ENCODE measurements around the gene BBLN.

BBLN gene

DNA sequence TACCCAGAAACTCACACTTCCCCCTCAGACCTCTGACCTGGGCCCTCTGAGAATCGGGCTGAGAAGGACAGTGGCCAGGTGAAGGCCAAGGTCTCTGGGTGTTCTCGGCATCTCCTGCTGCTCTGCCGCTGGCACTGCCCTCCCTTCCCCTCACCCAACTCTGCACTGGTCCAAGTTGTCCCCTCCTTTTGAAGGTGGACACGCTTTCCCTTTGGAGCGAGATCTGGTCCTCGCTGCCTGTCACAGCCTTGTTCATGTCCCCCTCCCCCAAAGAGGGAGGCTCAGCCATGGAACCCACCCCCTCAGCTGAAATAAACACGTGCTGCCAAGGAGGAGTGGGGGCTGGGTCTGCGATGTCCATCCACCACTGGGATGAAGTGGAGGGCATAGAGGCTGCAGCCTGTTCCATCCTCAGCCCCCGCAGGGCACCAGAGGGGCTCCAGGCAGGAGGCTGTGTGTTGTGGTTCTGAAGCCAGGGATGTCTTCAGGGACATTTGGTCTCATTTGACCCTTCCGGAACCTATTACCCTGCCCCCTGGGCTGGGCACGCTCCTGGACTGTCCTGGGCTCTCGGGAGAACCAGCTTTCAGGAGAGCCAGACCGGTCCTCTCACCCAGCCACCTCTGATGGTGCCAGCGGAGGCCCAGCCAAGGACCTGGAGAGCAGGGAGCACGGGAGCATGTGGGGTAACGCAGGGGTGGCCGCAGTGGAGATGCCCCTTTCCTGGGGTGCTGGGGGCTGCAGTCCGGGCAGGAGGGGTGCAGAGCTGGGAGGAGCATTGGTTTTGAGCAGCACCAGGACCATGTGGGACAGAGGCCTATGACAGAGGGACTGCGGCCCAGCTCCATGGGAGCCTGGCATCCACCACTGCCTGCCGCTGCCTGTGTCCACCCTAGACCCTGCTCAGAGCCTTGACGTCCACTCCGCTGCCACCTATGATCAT, 15.6 kb upstream of the BBLN start:
- no peak for DNase-seq (ENCODE audit: low read depth in 2 of 2, low spot score in 1 of 2)

DNA sequence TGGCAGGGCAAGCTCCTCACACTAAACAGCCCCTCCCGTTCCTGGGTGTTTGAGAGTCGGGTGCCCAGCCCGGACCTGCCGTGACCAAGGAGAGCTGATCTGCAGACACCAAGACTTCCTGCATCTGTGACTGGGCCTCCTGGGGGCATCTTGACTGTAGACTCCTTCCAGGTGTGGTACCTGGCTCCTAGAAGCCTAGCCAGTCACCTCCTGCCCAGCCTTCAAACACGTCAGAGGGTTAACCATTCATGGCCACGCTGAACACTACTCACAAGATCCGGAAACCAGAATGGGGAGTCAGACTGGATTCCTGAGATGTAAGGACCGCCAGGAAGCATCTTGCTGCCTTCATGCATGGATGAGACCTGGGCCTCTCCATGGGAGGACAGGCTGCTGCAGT, 14.5 kb upstream of the BBLN start:
- no peak for DNase-seq (ENCODE audit: low read depth in 2 of 2, low spot score in 1 of 2)

DNA sequence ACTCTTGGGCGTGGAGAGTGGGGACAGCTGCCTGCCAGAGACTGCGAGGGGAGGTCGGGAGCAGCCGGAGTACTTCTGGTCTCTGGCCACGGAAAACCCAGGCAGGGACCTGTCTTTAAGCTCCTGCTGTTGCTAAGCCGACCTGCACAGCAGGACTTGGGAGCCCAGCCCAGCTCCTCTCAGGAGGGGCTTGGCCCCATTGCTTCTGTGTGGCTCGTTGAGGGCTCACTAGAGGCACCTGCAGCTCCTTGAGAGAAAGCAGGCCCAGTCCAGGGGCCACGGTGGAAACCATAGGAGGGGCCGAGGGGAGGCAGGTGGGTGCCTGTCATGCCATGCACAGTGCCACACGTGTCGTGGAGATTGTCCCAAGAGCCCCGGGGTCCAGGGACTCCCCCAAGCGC, 14.1 kb upstream of the BBLN start:
- no peak for DNase-seq (ENCODE audit: low read depth in 2 of 2, low spot score in 1 of 2)

DNA sequence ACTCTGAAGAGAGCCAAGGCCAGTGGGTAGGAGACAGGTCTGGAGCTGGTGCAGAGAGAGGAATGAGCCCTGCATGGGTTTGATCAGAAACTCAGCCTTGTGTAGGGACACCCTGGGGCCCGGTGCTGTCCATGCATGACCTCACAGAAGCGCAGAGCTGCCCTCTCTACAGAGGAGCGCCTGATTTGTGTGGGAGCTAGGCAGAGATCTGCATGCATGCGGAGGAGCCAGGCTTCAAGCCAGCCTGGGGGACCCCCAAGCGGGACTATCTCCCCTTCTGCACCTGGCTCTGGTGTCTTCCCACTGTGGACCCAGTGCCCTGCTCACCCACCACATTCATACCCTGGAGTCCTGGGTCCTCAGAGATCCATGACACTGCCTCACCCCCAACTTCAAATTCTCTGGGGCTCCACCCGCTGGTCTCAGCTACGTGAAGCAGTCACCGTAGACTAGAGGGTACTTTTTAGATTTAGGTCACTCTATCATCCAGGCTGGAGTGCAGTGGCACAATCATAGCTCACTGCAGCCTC, 13.4 kb upstream of the BBLN start:
- no peak for DNase-seq (ENCODE audit: low read depth in 2 of 2, low spot score in 1 of 2)

DNA sequence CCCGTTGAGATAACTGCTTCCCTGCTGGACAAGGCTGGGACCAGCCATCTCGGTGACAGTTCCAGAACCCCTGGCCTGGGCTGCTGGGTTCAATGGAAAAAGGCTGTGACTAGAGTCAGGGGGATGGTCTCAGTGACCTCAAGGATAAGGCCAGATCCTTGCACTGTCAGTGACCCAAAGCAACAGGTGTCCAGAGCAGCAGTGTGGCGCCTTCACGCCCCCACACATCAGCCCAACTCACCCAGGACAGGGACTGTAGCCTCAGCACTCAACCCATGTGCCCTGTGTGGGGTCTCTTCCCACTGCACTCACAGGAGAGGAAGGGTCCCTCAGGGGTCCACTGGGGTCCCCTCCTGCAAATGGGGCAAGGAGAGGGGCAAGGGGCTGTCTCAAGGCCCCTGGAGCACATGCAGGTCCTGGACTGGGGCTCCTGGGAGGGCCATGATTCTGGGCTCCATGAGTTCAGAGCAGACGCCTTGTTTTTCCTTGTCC, 11.5 kb upstream of the BBLN start:
- DNase-seq (ENCODE audit: low read depth in 2 of 2, low spot score in 1 of 2): no peak

DNA sequence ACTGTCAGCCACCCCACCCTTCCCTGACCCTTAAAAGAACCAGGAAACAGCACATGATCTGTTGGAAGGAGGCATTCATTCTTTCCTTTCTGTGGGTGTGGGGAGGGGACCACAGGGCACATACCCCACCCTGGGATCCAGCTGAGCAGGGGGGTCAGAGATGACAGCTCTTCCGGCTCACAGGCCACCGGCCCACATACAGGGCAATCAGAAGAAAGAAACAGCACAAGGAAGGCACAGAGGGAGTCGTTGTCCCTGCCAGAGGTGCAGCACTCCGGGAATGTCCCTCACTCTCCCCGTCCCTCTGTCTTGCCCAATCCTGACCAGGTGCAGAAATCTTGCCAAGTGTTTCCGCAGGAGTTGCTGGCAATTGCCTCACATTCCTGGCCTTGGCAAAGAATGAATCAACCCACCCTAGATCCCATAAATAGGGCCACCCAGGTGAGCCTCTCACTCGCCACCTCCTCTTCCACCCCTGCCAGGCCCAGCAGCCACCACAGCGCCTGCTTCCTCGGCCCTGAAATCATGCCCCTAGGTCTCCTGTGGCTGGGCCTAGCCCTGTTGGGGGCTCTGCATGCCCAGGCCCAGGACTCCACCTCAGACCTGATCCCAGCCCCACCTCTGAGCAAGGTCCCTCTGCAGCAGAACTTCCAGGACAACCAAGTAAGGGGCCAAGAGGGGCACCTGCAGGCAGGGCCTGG, 10.9 kb upstream of the BBLN start, which contains the start of gene LCN2:
Gene LCN2, plus strand, starts transcription at position 453 of the 701 bp plus-strand sequence. Its CDS starts 73 bp downstream, at position 526.
- DNase-seq (ENCODE audit: low read depth in 2 of 2, low spot score in 1 of 2): no peak

DNA sequence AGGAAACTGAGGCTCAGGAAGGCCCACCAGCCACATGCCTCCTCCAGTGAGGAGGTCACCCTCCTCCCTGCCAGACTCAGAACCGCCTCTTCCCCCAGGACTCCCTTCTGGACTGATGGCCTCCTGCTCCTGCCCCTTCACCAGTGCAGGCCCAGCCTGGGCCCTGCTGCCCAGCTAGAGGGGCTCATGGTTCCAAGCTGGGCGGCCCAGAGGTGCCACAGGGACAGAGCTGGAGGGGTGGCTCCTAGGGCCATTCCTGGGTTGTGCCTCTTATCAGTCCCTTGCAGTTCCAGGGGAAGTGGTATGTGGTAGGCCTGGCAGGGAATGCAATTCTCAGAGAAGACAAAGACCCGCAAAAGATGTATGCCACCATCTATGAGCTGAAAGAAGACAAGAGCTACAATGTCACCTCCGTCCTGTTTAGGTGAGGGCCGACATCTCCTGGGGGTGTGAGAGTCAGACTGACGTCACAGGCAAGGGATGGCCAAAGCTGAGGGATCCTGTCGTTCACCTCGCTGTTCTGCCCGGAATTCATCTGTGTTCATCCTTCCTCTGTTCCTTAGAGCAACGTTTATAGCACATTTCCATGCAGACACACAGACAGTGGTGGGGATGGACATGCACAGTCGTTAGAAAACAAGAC, 10.0 kb upstream of the BBLN start:
- no peak for DNase-seq (ENCODE audit: low read depth in 2 of 2, low spot score in 1 of 2)

DNA sequence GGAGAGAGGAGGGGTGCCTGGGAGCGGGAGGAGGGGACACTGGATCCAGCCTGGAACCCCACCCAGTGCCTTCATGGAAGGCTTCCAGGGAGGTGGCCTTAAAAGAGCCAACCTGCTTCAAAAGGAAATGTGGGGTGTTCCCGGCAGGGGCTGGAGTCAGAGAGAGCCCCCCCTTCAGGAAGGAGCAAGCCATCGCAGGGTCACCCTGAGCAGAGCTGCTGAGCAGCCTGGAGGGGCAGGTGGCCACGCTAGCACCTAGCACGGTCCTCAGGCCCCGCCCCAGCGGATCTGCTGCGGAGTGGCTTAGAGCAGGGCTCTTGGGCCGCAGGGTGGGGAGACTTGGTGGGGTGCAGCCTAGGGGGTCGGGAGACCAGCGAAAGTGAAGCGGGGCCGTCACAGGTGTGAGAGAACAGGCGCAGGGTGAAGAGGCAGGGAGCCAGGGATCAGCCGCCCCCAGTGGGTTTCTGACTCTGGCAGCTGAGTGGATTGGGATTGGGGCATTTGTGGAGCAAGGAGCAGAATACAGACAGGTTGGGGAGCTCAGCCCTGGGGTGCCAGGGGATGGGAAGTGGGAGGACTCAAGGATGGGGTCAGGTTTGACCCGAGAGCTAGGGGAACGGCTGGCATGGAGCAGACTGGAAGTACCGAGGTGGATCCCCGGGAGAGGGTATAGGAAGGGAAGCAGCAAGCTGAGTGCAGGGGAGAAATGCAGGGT, 9.3 kb upstream of the BBLN start:
- DNase-seq (ENCODE audit: low read depth in 2 of 2, low spot score in 1 of 2): no peak

DNA sequence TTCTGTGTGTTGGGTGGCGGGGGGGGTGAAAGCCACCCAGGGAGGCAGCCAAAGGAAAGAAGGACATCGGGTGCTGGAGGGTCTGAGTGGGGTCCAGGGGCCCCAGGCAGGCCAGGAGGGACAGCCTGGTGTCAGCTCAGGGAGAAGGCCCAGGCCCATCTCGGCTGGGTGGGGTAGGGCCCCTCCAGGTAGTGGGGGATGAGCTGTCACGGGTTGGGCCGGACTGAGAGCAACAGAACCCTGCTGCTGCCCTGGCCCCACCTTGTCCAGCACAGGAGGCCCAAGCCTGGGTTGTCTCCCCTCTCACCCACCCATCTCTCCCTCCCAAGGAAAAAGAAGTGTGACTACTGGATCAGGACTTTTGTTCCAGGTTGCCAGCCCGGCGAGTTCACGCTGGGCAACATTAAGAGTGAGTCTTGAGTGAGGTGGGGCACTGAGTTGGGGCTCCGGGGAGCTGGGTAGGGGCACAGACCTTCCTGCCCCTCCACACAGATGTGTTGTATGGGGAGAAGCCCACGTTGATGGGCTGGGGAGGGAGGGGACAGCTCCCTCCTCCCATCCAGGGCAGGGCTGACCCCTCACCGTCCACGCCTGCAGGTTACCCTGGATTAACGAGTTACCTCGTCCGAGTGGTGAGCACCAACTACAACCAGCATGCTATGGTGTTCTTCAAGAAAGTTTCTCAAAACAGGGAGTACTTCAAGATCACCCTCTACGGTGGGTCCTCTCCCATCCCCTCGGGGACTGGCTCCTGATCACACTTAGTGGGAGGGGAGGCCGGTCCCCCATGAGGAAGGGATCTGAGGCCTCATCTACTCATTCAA, 8.5 kb upstream of the BBLN start:
- no peak for DNase-seq (ENCODE audit: low read depth in 2 of 2, low spot score in 1 of 2)

DNA sequence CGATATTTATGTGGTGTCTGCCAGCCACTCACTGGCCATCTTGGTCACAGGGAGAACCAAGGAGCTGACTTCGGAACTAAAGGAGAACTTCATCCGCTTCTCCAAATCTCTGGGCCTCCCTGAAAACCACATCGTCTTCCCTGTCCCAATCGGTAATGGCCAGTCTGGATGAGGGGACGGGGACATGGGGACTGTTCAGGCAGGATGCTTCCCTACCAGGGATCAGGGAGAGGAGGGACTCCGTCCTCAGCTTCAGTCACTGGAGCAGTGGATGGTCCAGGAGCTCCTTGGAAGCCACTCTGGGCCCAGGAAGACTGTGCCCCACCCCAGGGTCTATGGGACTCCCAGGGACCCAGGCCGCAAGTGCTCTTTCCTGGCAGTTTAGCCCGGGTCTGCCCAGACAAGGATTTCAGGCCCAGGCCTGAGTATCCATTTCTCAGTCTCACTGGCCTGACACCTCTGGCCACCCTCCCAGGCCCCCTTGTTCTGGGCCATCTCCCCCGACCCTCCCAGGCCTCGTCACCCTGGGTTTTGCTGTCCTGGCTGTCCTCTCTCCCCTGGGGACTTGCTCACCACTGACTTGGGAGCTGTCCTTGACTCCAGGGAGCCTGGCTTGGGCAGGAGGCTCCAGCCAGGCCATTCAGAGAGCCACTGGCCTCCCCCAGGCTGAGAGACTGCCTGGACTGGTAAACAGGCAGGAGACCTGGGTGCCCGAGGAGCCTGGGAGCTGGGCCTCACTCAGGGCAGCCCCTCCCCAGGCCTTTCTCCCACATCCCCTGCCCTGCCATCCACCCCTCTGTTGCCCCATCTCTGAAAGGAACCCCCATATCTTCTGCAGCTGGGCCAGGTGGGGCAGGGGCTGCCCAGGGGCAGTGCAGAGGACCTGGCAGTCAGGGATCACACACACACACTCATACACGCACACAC, 7.7 kb upstream of the BBLN start:
- DNase-seq (ENCODE audit: low read depth in 2 of 2, low spot score in 1 of 2): no peak

DNA sequence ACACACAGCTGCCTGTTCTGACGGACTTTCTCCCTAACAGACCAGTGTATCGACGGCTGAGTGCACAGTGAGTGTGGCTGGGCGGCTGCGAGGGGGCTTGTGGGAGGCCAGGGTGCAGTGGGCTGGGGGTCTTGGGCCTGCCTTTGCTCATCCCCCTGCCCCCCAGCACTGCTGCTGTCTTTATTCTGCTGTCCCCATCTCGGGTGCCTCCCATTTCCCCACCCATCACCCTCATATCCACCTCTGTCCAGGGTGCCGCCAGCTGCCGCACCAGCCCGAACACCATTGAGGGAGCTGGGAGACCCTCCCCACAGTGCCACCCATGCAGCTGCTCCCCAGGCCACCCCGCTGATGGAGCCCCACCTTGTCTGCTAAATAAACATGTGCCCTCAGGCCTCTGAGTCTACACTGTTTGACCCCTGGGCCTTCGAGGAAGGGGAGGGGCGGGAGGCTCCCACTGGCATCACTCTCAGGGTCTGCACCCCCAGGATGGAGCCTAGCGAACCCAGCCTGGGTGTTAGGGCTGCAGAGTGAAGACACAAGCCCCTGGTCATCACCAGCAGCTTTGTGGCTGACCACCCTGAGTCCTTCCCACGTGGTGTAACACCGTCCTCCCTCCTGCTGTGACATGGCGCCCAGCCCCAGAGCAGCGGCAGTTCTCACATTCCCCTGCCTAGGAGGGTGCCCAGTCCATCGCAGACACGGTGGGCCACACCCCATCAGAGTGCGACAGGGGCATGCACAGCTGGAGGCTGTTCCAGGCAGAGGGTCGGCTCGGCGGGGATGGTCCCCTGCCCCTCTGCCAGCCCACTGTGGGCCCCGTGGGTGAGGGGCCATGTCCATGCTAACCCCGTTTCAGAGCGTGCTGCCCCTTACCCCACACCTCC, 6.8 kb upstream of the BBLN start:
- DNase-seq (ENCODE audit: low read depth in 2 of 2, low spot score in 1 of 2): no peak

DNA sequence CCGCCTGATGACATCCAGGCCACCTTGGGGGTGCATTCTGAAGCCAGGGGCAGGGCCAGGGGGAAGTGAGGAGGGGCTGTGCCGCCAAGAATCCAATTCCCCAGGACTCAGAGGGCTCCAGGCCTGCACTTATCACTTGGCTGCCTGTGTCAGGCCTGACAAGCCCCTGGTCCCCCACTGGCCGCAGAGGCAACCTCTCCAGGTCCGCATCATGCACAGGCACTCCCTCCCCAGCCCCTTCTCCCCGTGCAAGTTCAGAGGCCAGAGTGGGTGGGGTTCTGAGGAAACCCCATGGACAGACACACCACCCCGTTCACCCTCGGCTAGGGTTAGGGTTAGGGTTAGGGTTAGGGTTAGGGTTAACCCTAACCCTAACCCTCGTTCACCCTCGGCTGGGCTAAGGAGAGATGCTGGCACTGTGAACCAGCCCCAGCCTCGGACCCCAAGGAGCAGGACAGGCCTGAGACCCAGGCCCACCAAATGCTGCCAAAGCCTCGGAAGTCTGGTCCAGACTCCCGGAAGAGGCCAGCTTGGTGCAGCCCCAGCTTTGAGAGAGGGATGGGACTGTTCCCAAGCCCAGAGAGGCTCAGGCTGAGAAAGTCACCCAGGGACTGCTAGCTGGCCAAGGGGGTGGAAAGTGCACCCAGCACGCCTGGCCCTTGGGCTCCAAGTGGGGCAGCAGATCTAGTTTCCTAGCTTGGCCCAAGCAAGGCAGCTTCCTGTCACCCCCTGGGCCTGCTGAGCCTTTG, 5.9 kb upstream of the BBLN start:
- no peak for DNase-seq (ENCODE audit: low read depth in 2 of 2, low spot score in 1 of 2)

DNA sequence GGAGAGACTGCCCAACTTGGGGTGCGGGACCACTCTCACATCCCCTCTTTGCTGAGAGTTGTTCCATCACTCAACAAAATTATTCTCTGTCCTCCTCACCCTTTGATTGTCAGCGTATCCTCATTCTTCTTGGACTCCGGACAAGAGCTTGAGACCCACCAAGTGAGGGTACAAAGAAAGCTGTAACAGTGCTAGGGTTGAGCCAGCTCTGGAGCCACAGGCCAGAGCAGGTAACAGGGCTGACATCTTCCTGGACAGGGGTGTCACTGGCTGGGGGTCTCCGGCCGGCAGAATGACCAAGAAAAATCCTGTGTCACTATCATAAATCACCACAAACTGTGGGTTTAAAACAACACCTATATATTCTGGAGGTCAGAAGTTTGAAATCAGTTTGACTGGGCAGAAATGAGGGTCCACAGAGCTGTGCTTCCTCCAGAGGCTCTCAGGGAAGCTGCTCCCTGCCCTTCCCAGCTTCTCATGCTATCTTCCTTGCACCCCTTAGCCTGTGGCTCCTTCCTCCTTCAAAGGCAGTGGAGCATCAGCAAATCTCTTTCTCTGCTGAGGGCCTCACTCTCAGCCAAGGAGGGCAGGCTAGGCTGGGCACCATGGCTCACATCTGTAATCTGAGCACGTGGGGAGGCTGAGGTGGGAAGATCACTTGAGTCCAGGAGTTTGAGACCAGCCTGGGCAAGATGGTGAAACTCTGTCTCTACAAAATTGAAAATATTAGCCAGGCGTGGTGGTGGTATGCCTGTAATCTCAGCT, 4.1 kb upstream of the BBLN start:
- DNase-seq (ENCODE audit: low read depth in 2 of 2, low spot score in 1 of 2): no peak

DNA sequence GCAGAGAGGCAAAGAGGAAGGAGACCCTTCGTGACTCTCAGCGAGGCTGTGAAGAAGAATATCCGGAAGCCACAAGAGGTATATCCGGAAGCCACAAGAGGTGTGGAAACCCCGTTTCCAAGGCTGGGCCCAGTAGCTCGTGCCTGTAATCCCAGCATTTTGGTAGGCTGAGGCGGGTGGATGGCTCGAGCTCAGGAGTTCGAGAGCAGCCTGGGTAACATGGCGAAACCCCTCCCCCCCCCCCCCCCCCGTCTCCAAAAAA, 612 bp upstream of the BBLN start:
- no peak for DNase-seq (ENCODE audit: low read depth in 2 of 2, low spot score in 1 of 2)

DNA sequence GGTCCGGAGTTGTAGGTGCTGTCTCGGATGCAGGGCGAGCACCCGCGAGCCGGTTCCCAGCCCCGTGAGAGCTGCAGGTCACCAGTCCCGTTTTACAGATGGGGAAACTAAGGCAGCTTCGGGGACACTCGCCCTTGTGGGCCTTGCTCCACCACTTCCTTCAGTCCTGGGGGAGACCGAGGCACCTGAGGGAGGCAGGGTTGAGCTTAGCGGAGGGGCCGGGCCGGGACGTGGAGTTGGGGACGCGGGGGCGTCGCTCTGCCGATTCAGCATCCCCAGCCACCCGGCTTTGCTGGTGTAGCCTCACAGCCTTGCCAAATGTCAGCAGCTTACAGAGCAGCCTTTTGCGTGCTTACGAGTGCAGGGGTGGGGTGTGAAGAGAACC, 530 bp downstream of the BBLN start:
- DNase-seq (ENCODE audit: low read depth in 2 of 2, low spot score in 1 of 2): peak in 1 of 2 donors; percentile 10

DNA sequence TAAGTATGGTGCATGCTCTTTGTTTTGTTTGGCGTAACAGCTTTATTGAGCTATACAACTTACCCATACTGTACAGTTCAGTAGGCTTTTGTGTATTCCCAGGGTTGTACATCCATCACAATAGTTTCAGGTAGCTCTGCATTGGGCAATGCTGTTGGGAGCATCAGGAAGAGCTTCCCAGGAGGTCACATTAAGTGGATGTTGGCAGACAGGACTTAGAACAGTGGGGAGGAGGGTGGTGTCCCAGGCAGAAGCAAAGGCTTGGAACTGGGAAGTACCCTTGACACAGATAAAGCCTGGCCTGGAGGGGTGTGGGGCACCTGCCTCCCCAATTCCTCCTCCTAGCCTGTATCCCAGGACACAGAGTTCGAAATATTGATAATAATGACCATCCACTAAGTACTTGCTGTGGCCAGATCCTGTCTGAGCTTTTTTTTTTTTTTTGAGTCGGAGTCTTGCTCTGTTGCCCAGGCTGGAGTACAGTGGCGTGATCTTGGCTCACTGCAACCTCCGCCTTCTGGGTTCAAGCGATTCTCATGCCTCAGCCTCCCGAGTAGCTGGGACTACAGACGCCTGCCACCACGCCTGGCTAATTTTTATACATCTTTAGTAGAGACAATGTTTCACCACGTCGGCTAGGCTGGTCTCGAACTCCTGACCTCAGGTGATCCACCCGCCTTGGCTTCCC, 1.3 kb downstream of the BBLN start:
- DNase-seq (ENCODE audit: low read depth in 2 of 2, low spot score in 1 of 2): no peak

Measured in stimulated activated CD8-positive, alpha-beta memory T cell treated with anti-CD3 and anti-CD28 coated beads, Interleukin-4, amount 100 ng/mL, for 1 hour (primary cell).